ENCODE results near the gene HTRA3.

HTRA3 gene

GRCh38 chr4:8270418-8270771 lies 841 bp downstream of the HTRA3 start:
- DNase-seq: no peak

- no peak for DNase-seq
Measured at GRCh38 chr4:8270912-8271815, 1.6 kb downstream of the HTRA3 start.

GRCh38 chr4:8271821-8272220 lies 2.3 kb downstream of the HTRA3 start:
- DNase-seq: no peak

GRCh38 chr4:8272472-8273428 lies 3.2 kb downstream of the HTRA3 start:
- no peak for DNase-seq

GRCh38 chr4:8273450-8273849 lies 3.9 kb downstream of the HTRA3 start:
- no peak for DNase-seq

- DNase-seq: no peak
Measured at GRCh38 chr4:8274066-8274652, 4.6 kb downstream of the HTRA3 start.

- peak; percentile 96 for DNase-seq
Measured at GRCh38 chr4:8274765-8275547, 5.4 kb downstream of the HTRA3 start.

- no peak for DNase-seq
Measured at GRCh38 chr4:8275548-8275910, 6.0 kb downstream of the HTRA3 start.

GRCh38 chr4:8276358-8277240 lies 7.0 kb downstream of the HTRA3 start:
- DNase-seq: peak; percentile 72

- peak; percentile 18 for DNase-seq
Measured at GRCh38 chr4:8277356-8278008, 7.9 kb downstream of the HTRA3 start.

- no peak for DNase-seq
Measured at GRCh38 chr4:8278009-8278395, 8.4 kb downstream of the HTRA3 start.

GRCh38 chr4:8278421-8279287 lies 9.1 kb downstream of the HTRA3 start:
- peak; percentile 86 for DNase-seq

GRCh38 chr4:8279321-8280157 lies 10.0 kb downstream of the HTRA3 start:
- DNase-seq: peak; percentile 35

- DNase-seq: peak; percentile 31
Measured at GRCh38 chr4:8280158-8280875, 10.8 kb downstream of the HTRA3 start.

- DNase-seq: peak; percentile 13
Measured at GRCh38 chr4:8280876-8281440, 11.4 kb downstream of the HTRA3 start.

GRCh38 chr4:8281519-8282133 lies 12.1 kb downstream of the HTRA3 start:
- DNase-seq: peak; percentile 93

- DNase-seq: no peak
Measured at GRCh38 chr4:8282134-8282641, 12.6 kb downstream of the HTRA3 start.

Measured in right hindlimb (tissue), 1 donor.